ENCODE measurements around the gene SH3PXD2B.

DNA sequence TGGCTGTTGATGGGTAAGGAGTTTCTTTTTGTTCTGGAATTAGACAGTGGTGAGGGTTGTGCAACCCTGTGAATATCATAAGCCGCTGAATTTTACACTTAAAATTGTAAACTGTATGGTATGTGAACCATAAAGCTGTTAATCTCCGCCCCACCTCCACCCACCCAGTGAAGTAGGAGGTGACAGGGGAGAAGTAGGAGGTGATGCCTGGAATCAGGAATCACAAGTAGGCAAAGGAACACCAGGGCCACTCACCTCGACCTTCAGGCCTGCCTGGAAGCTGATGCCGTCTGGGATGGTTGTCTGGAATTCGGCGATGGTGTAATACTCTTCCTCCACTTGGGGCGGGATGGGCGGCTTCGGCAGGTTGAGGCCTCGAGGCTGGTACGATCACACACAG is 108.4 kb downstream of the SH3PXD2B start:
- TF ChIP-seq POLR2A (IDR thresholded peaks at IDR 0.05): no peak
- TF ChIP-seq, protein P1, sequence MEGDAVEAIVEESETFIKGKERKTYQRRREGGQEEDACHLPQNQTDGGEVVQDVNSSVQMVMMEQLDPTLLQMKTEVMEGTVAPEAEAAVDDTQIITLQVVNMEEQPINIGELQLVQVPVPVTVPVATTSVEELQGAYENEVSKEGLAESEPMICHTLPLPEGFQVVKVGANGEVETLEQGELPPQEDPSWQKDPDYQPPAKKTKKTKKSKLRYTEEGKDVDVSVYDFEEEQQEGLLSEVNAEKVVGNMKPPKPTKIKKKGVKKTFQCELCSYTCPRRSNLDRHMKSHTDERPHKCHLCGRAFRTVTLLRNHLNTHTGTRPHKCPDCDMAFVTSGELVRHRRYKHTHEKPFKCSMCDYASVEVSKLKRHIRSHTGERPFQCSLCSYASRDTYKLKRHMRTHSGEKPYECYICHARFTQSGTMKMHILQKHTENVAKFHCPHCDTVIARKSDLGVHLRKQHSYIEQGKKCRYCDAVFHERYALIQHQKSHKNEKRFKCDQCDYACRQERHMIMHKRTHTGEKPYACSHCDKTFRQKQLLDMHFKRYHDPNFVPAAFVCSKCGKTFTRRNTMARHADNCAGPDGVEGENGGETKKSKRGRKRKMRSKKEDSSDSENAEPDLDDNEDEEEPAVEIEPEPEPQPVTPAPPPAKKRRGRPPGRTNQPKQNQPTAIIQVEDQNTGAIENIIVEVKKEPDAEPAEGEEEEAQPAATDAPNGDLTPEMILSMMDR (IDR thresholded peaks at IDR 0.05): no peak

Measured in right lobe of liver (tissue), 4 donors.